ENCODE data around the gene RAMP1. TPM values are rescaled to one million over a fixed set of nuclear protein-coding genes. Genes with fewer than 3 reads are reported as not detected.
A peak's percentile ranks its signal among the peaks of the same experiment; 100 is the strongest.

The RAMP1 gene
- total RNA-seq, 8 experiments from 2014 or later, result 0.81 to 20.9 (median 1.6) TPM

- peak in 1 of 8 experiments; percentile 22 for ATAC-seq (replicated peaks in 6 of 8)
- H3K4me3 ChIP-seq, result no peak overlapping the region
- in situ Hi-C loops (cut with MboI; ENCODE audit: low pct_unique_long_range_greater_than_20kb in 2 of 9, low sequenced_read_pairs in 9 of 9, unreplicated experiment in 9 of 9), result no loop called here
- WGBS, 10 experiments, result 50 to 80% (median 60%) methylated on average over 1 to 5 of the region's 13 CpGs; no CpG with 5 or more reads in 6 of the 10 experiments
- no peak overlapping the region for H3K27ac ChIP-seq
- no peaks in the 10 kb centered on the region for H3K4me1 ChIP-seq (replicated peaks in 1 of 2)
Measured at GRCh38 chr2:237922641-237923361, 63.4 kb downstream of the RAMP1 start.

GRCh38 chr2:237923481-237924163, 64.2 kb downstream of the RAMP1 start:
- WGBS, 10 experiments, result 1 to 46% (median 8%) methylated on average over 1 to 23 of the region's 33 CpGs; no CpG with 5 or more reads in 1 of the 10 experiments
- in situ Hi-C loops (cut with MboI; ENCODE audit: low pct_unique_long_range_greater_than_20kb in 2 of 9, low sequenced_read_pairs in 9 of 9, unreplicated experiment in 9 of 9), result no loop called here
- Histone ChIP-seq H3K4me3 (no peak overlapping the region), H3K27ac (no peak overlapping the region), H3K4me1 (replicated peaks in 1 of 2) (no peaks in the 10 kb centered on the region)
- peak; percentile 64 to 97 (median 88) for ATAC-seq (replicated peaks in 6 of 8)

DNA sequence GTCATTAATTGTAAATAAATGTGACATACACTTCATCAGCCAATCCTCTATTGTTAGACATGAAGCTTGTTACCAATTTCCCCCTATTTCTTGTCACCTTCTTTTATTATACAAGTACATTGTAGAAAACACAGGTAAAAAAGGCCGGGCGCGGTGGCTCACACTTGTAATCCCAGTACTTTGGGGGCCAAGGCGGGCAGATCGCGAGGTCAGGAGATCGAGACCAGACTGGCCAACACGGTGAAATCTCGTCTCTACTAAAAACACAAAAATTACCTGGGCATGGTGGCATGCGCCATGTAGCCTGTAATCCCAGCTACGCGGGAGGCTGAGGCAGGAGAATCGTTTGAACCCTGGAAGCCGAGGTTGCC, 64.7 kb downstream of the RAMP1 start:
- Histone ChIP-seq H3K4me1 (replicated peaks in 1 of 2) (no peaks in the 10 kb centered on the region), H3K4me3 (no peak overlapping the region), H3K27ac (no peak overlapping the region)
- in situ Hi-C loops (cut with MboI; ENCODE audit: low pct_unique_long_range_greater_than_20kb in 2 of 9, low sequenced_read_pairs in 9 of 9, unreplicated experiment in 9 of 9), result no loop called here
- 57 to 100% (median 94%) methylated on average over 2 to 13 of the region's 14 CpGs; no CpG with 5 or more reads in 1 of the 10 experiments for WGBS, 10 experiments
- no peak for ATAC-seq (replicated peaks in 6 of 8)

GRCh38 chr2:237927135-237927534, 67.7 kb downstream of the RAMP1 start:
- Histone ChIP-seq H3K4me1 (replicated peaks in 1 of 2) (no peaks in the 10 kb centered on the region), H3K27ac (no peak overlapping the region), H3K4me3 (no peak overlapping the region)
- ATAC-seq (replicated peaks in 6 of 8), result no peak
- in situ Hi-C loops (cut with MboI; ENCODE audit: low pct_unique_long_range_greater_than_20kb in 2 of 9, low sequenced_read_pairs in 9 of 9, unreplicated experiment in 9 of 9), result no loop called here
- WGBS, 10 experiments, result 42 to 100% (median 67%) methylated on average over 1 to 5 of the region's 5 CpGs

GRCh38 chr2:237927986-237928385, 68.6 kb downstream of the RAMP1 start:
- Histone ChIP-seq H3K27ac (no peak overlapping the region), H3K4me3 (no peak overlapping the region), H3K4me1 (replicated peaks in 1 of 2) (no peaks in the 10 kb centered on the region)
- no peak for ATAC-seq (replicated peaks in 6 of 8)
- in situ Hi-C loops (cut with MboI; ENCODE audit: low pct_unique_long_range_greater_than_20kb in 2 of 9, low sequenced_read_pairs in 9 of 9, unreplicated experiment in 9 of 9), result no loop called here
- 40 to 100% (median 78%) methylated on average over 1 to 4 of the region's 4 CpGs; no CpG with 5 or more reads in 2 of the 10 experiments for WGBS, 10 experiments

- in situ Hi-C loops (cut with MboI; ENCODE audit: low pct_unique_long_range_greater_than_20kb in 2 of 9, low sequenced_read_pairs in 9 of 9, unreplicated experiment in 9 of 9), result no loop called here
- 70 to 100% (median 80%) methylated on average over 1 to 8 of the region's 9 CpGs; no CpG with 5 or more reads in 3 of the 10 experiments for WGBS, 10 experiments
- no peak for ATAC-seq (replicated peaks in 6 of 8)
Measured at GRCh38 chr2:237929979-237930378, 70.6 kb downstream of the RAMP1 start.

GRCh38 chr2:237931205-237931721, 71.8 kb downstream of the RAMP1 start:
- ATAC-seq (replicated peaks in 6 of 8), result peak in 2 of 8 experiments; percentile 41 to 64
- Histone ChIP-seq H3K4me1 (replicated peaks in 1 of 2) (no peaks in the 10 kb centered on the region), H3K27ac (no peak overlapping the region), H3K4me3 (no peak overlapping the region)
- in situ Hi-C loops (cut with MboI; ENCODE audit: low pct_unique_long_range_greater_than_20kb in 2 of 9, low sequenced_read_pairs in 9 of 9, unreplicated experiment in 9 of 9), result no loop called here
- WGBS, 10 experiments, result 0 to 100% (median 67%) methylated on average over 1 to 6 of the region's 9 CpGs; no CpG with 5 or more reads in 1 of the 10 experiments

More at GRCh38 chr2:237929979-237930378, 70.6 kb downstream of the RAMP1 start:
- Histone ChIP-seq H3K27ac (no peak overlapping the region), H3K4me3 (no peak overlapping the region), H3K4me1 (replicated peaks in 1 of 2) (no peaks in the 10 kb centered on the region)

GRCh38 chr2:237932731-237933131, 73.3 kb downstream of the RAMP1 start:
- 0 to 100% (median 77%) methylated on average over 1 to 3 of the region's 3 CpGs; no CpG with 5 or more reads in 3 of the 10 experiments for WGBS, 10 experiments
- in situ Hi-C loops (cut with MboI; ENCODE audit: low pct_unique_long_range_greater_than_20kb in 2 of 9, low sequenced_read_pairs in 9 of 9, unreplicated experiment in 9 of 9), result no loop called here
- H3K4me3 ChIP-seq, result no peak overlapping the region
- H3K27ac ChIP-seq, result no peak overlapping the region
- peak in 3 of 8 experiments; percentile 33 to 75 (median 63) for ATAC-seq (replicated peaks in 6 of 8)
- no peaks in the 10 kb centered on the region for H3K4me1 ChIP-seq (replicated peaks in 1 of 2)

GRCh38 chr2:237934186-237934585, 74.8 kb downstream of the RAMP1 start:
- H3K4me3 ChIP-seq, result no peak overlapping the region
- H3K4me1 ChIP-seq (replicated peaks in 1 of 2), result no peaks in the 10 kb centered on the region
- no peak for ATAC-seq (replicated peaks in 6 of 8)
- 56 to 92% (median 74%) methylated on average over 1 to 3 of the region's 5 CpGs; no CpG with 5 or more reads in 6 of the 10 experiments for WGBS, 10 experiments
- in situ Hi-C loops (cut with MboI; ENCODE audit: low pct_unique_long_range_greater_than_20kb in 2 of 9, low sequenced_read_pairs in 9 of 9, unreplicated experiment in 9 of 9), result no loop called here
- no peak overlapping the region for H3K27ac ChIP-seq

DNA sequence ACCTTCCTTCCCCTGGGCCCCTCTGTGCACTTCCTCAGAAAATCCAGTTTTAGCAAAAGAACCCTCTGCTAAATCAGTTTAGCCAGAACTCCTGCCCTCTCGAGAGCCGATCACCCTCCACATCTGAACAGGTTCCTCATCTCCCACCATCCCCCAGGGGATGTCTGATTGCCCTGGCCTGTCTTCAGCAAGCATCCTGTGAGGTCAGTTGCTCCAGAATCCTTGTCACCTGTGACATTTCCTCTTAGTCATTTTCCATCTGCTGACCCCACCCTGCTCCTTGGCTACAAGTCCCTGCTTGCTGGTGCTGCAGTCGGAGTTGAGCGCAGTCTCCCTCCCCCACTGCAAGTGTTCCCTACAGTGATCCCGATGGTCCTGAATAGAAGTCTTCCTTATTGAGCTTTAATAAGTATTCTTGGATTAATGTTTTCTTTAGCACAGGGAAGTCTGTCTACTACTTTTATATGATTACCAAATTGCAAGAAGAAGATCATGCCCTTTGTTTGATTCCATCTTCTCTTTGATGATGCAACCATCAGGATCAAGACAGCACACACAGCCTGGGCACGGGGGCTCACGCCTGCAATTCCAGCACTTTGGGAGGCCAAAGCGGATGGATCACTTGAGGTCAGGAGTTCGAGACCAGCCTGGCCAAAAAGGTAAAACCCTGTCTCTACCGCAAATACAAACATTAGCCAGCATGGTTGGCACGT, 76.5 kb downstream of the RAMP1 start:
- no peak overlapping the region for H3K4me3 ChIP-seq
- WGBS, 10 experiments, result 0 to 100% (median 81%) methylated on average over 1 to 8 of the region's 11 CpGs
- in situ Hi-C loops (cut with MboI; ENCODE audit: low pct_unique_long_range_greater_than_20kb in 2 of 9, low sequenced_read_pairs in 9 of 9, unreplicated experiment in 9 of 9), result no loop called here
- no peak overlapping the region for H3K27ac ChIP-seq
- peak in 1 of 8 experiments; percentile 44 for ATAC-seq (replicated peaks in 6 of 8)
- H3K4me1 ChIP-seq (replicated peaks in 1 of 2), result no peaks in the 10 kb centered on the region

- ATAC-seq (replicated peaks in 6 of 8), result peak in 3 of 8 experiments; percentile 23 to 76 (median 34)
Measured at GRCh38 chr2:237939251-237939650, 79.8 kb downstream of the RAMP1 start.

GRCh38 chr2:237940828-237941227, 81.4 kb downstream of the RAMP1 start:
- in situ Hi-C loops (cut with MboI; ENCODE audit: low pct_unique_long_range_greater_than_20kb in 2 of 9, low sequenced_read_pairs in 9 of 9, unreplicated experiment in 9 of 9), result no loop called here
- no peaks in the 10 kb centered on the region for H3K4me1 ChIP-seq (replicated peaks in 1 of 2)
- H3K27ac ChIP-seq, result no peak overlapping the region
- no peak overlapping the region for H3K4me3 ChIP-seq
- no peak for ATAC-seq (replicated peaks in 6 of 8)

More at GRCh38 chr2:237939251-237939650, 79.8 kb downstream of the RAMP1 start:
- H3K4me3 ChIP-seq, result no peak overlapping the region
- H3K4me1 ChIP-seq (replicated peaks in 1 of 2), result no peaks in the 10 kb centered on the region
- in situ Hi-C loops (cut with MboI; ENCODE audit: low pct_unique_long_range_greater_than_20kb in 2 of 9, low sequenced_read_pairs in 9 of 9, unreplicated experiment in 9 of 9), result no loop called here
- H3K27ac ChIP-seq, result no peak overlapping the region

- no peak for ATAC-seq (replicated peaks in 6 of 8)
- Histone ChIP-seq H3K4me1 (replicated peaks in 1 of 2) (no peaks in the 10 kb centered on the region), H3K27ac (no peak overlapping the region), H3K4me3 (no peak overlapping the region)
- WGBS, 10 experiments, result 0 to 92% (median 48%) methylated on average over 1 to 2 of the region's 2 CpGs; no CpG with 5 or more reads in 3 of the 10 experiments
- in situ Hi-C loops (cut with MboI; ENCODE audit: low pct_unique_long_range_greater_than_20kb in 2 of 9, low sequenced_read_pairs in 9 of 9, unreplicated experiment in 9 of 9), result no loop called here
Measured at GRCh38 chr2:237941239-237941638, 81.8 kb downstream of the RAMP1 start.

Measured in motor neuron (in vitro differentiated cells).